Activated T-cell treated with anti-CD3 and anti-CD28 coated beads, Interleukin-2, amount 50 U/mL, for 48 hours (primary cell): ENCODE measurements around the gene GZF1.
A peak's percentile ranks its signal among the peaks of the same experiment; 100 is the strongest.
"Not testable (repeated sequence)": the region's sequence is repeated elsewhere in the genome, so short reads cannot be mapped to it uniquely, and the experiment has no call there.

Source experiments
- DNase-seq, 2 experiments: peaks; one replicate each; pipeline ENCODE4 v3.0.0-alpha.2; 2020

The GZF1 gene

DNA sequence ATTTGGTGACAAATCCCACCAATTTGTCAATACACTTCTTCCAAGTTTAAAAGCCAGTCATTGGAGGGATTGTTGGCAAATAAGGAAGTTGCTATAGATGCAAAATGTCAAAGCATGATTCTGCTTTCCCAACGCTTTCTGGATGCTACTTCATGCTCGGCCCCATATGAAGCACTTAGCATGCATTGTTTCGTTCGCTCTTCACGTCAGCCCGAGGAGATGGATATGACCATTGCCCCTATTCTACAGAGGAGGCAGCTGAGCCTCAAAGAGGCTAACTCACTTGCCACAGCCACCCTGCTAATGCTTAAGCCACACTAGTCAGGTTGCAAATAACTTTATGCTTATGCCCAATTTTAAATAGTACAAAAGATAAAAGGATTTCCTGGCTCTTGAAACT, 14.2 kb upstream of the GZF1 start:
- DNase-seq: no peak

DNA sequence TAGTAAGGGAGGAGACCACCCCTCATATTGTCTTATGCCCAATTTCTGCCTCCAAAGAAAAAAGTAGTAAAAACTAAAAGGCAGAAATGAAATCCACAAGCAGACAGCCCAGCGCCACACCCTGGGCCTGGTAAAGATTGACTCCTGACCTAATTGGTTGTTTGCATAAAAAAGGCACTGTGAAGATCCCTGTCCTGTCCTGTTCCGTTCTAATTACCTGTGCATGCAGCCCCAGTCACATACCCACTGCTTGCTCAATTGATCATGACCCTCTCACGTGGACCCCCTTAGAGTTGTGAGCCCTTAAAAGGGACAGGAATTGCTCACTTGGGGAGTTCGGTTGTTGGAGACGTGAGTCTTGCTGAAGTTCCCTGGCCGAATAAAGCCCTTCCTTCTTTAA, 13.5 kb upstream of the GZF1 start:
- DNase-seq: not testable (repeated sequence)

DNA sequence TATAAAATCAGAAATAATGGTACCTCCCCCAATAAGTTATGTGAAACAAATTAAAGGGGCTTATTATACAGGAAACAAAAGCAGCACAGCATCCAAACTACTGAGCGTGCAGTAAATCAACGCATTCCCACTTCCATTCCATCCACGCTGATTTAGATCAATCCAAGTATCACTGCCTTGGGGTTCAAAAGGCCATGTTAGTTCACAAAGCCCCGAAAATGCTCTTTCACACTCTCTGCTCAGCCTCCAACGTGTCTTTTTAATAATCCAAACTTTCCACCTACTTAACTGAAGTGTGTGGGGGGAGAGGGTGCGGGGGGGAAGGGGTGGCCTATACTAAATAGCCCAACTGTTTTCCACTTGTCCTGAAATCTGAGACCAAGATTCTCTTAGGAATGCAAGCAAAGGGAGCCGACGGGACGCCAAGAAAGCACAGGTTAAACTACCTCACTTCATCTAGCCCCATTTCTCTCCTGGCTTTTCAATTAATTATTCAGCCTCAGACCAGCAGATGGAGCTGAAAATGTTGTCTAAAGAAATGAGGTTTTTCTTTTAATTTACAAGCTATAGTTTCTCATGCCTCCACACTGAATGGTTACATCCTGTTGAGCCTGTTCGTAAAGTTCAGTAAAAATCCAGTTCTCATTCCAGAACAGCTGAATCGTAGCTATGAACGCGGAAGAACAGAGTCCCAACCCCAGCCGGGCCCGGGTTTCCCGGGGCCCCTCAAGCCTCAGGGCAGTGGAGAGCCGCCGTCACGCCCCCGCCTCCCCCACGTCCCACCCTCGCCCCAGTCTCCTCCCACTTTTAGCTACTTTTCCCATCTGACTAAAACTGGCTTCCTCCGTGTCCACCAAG, 12.4 kb upstream of the GZF1 start:
- peak in 1 of 2 experiments; percentile 38 for DNase-seq

DNA sequence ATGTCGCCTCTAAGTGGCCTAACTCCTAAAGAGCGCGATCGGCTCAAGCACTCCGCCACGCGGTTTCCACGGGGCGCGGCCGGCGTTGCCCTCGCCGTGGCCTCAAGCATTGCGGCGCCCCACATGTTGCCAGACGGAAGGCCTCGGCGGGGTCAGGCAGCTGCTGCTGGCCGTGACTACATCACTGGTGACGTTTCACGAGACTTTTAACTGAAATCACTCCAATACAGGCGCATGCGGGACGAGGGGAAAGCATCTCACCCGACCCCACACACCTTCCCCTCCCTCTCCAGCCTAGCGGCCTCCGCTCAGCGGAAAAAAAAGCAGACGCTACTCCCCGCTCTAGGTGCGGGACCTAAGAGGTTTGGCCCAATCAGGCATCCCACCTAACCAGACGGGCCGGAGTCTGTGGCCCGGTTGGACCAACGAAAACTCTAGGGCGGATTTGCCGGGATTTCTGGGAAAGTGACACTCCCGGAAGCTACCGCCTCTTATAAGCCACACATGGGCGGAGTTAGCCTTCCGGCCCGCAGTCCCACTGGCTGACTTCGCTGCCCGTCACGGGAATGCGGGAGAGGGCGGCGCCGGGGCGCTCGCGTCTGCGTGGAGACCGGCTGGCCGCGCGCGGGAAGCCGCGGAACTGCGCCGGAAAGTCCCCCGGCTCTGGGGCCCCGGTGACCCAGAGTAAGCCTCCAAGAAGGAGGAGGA, 11.6 kb upstream of the GZF1 start, which contains the start of gene NXT1:
NXT1 (plus strand) TSS at position 596 of the 708 bp plus-strand sequence. CDS start 3,251 bp downstream, outside the sequence.
- peak; percentile 98 to 99 for DNase-seq

DNA sequence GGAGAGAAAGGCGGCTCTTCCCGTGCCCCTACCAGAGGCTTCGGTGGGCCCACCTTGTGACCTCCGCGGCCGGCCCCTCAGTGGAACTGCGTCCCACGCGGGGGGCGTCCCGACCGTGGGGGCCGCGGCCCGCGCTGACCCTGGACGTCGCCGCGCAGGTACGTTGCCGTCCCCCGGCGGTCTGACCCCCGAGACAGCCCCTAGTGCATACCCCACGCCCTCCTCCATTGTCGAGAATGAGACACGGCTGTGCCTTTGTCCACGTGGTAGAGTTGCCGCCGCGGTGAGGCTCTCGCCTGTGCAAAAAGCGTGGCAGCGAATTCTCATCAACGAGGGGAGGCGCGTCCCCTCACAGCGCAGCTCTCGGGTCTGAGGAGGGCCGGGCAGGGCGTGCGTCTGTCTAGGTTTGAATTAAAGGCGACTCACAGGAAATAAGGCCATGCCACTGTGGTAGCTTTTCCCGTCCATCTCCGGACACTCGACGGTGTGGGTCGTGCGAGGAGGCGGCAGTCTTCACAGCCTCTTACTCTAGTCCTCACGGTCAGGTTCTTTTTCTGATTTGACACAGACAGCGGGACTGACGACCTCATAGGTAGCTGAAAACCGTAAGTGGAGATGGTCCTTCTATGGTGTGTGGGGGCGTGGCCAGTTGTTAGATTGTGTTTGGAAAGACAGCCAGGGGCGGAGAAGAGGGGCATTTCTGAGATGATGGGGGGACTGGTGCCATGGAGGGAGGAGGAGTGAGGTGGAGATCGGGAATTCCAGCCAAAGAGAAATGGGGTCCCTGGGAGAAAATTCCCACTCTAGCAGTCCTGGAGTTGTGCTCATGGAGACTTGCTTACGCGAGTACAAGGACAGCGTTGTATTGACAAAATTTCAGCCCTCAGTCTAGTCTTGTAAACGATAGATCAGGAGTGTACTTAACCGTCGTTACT, 10.8 kb upstream of the GZF1 start:
- DNase-seq: peak; percentile 73 to 74

DNA sequence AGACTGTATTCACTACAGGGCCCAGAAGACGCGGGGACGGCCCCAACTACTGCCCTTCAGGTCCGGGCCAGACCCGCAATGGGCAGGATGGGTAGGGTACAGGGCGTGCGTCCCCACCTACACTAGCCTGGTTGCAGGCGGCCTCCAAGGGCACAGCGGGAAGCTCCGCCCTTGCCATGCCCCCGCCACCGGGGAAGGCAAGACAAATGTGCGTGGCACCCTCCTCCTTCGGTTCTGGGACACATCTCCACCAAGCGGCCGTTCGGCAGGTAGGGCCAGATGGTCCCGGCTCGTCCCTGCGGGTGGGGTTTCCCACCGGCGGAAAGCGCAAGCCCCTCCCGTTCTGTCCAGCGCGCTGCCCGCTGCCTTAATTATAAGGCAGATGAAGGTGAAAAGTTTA, 5.8 kb upstream of the GZF1 start:
- no peak for DNase-seq

DNA sequence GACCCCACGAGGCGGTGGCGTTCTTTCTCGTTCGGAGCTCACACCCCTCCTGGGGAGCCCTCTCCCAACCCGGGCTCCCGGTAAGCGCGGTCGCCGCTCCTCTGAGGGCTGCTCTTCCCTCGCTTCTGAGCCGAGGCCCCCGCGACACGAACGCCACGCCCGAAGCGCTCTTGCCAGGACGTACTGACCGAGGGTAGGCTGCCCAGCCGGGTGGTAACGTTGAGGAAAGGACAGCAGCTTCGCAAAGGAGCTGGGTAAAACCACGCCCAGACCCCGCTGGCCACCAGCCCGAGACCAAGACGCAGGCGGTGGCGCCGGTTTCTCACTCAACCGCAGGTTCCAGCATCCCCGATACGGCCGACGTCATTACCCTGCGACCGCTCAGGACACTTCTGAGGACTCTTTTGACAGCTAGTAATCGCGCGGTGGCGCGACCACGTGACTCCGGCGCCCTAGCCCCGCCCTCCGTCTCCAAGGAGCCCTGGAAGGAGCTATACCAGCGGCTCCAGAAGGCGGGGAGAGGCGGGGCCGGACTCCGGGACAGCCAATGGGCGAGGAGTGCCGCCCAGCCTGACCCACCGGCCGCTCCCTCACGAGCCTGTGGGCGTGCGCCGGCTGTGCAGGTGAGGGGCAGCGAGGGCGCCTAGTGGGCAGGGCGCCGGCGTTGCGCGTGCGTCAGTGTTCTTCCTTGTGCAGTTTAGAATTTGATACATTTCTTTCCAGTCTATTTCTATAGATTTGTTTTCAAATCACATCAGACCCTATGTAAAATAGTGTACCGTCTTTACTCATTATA, 4.0 kb upstream of the GZF1 start:
- peak; percentile 100 for DNase-seq

DNA sequence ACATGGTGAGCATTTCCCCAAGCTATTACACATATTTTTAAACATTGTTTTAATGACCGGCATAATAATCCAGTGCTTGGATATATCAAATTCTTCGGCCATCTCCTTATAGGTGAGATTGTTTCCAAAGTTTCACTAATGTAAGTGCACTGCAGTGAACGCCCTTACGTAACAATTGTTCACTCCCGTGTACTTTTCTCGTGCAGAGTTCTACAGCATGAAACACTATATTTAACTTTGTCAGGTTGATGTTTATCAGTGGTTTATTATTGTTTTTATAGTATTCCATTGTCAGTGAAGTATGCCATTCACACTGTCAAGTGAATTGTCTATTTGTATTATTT, 3.4 kb upstream of the GZF1 start:
- DNase-seq: no peak

DNA sequence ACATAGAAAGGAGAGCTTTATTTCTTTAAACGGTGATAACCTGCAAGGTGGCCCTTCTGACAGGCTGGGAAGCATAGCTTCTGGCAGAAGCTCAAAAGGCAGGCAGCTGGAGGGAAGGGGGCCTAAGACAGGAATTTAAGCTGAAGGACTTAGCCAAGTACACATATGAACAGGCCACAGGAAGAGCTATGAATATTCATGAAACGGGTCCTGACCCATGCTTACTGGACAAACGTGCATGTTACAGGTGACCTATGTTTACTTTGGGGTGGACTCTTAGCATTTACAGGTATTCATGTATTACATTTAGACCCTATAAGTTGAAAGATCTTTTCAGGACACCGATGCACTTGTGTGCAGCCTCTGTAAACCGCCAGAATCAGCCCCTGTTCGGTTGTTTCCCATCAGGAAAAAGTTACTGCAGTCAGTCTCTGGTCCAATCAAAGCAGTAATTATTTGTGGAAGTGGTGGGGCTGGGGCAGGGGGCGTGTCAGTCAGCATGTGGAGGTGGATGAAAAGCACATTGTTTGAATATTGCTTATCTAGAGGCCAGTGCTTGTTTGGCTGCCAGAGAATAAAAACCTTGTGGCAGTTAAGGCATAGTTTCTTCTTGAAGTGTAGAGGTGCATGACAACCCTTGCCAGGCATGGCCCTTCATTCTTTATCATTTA, 2.9 kb upstream of the GZF1 start:
- no peak for DNase-seq

DNA sequence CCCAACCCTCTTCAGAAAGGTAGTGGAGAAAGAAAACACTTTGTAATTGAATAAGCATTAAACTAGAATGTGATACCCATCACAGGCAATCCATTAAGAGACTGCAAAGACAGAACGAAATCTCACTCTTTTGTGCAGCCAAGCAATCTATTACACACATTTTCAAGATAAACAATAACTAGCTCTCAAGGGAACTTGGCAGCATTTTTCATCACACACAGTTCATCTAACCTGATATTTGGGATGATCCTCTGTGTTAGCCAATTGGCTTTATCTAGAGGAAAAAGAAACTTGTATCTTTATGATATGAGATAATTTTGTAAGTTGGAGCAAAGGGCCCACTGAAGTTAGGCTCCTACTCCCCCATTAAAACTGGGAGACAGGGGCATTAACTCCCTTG, 1.5 kb upstream of the GZF1 start:
- no peak for DNase-seq

DNA sequence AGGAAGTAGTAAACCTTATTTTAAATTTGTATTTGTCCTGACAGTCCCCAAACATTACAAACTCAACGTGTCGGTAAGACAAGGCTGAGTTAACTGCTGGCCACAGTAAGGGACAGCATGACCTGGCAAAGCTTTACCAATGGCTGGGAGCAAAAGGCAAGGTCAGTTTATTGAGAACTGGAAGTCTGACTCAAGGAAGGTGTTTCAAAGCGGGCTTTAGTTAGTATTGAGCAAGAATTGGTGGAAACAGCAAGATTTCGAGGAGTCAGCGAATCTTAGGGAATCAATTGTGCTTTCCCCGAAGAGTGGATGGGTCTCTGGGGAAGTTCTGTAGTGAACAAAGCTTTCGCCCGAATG, 885 bp upstream of the GZF1 start:
- DNase-seq: peak in 1 of 2 experiments; percentile 31

DNA sequence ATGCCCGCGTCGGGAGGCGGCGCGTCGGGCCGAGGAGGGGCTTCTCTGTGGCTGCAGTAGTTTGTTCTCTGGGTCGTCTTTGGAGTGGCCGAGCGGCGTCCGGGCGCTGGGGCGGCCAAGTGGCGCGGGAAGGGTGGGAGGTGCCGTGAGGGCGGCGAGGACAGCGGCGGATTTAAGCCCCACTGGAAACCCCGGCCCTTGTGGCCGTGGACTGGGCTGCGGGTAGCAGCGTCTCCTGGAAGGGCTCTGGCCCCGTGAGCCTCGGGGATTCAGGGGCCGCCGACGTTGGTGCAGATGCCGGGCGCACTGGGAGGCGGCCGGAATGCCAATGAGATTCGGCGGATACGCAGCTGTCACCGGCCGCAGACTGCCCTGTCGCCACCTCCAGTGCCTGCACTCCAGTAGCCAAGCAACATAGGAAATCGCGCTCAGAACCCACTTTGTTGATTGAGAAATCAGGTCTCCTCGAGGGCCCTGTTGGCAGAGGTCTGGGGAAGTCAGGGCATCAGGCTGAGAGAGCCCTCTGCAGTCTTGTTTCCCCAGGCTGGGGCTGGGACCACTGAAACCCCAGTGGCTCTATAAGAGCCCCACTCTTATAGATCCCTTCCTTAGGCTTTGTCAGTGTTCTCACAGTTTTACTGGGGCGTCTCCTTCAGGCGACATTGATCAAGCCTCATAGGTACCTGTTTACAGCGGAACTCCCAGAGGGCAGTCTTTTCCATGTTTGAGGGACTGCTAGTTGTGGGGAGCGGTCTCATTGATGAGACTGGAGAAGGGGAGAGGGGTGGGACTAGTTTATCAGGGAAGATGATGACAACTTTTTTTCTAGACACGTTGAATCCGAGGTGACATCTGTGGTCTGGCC, 642 bp downstream of the GZF1 start:
- DNase-seq: peak; percentile 41 to 49

DNA sequence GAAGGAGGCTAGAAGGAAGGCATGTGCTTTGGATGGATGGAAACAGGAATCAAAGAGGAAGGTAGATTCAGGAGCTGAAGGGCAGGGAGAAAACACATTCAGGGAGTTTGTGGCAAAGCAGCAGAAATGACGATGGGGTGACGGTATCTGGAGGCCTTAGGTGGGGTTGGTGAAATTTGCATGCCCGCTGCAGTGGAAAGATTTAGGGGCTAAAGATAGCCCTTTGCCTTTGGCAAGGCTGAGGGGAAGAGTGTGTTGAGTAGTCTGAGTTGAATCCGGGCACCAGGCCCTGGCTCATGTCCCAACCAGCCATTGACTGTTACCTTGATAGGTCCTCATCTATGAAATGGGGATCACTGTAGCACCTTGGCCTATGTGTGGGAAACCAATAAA, 1.3 kb downstream of the GZF1 start:
- no peak for DNase-seq

DNA sequence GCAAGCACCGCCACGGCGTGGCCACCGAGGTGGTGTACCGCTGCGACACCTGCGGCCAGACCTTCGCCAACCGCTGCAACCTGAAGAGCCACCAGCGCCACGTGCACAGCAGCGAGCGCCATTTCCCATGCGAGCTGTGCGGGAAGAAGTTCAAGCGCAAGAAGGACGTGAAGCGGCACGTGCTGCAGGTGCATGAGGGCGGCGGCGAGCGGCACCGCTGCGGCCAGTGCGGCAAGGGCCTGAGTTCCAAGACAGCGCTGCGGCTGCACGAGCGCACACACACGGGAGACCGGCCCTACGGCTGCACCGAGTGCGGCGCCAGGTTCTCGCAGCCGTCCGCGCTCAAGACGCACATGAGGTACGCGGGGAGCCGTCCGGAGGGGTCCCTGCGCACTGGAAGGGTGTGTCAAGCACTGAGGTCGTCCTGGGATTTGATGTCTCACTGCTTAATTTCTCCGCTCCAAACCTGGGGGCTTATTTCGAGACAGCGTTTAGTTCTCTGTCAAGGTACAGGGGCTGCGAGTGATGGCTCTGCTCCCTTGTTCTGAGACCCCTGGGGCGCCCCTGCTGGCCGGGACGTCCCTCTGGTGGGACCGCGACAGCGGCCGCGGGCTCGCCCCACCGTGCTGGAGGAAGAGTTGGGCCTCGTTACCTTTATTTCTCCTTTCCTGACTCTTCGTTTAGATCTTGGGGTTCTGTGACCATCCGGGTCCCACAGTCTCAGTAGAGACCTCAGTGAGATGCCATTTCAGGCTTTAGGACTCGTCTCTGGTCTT, 3.6 kb downstream of the GZF1 start:
- no peak for DNase-seq

DNA sequence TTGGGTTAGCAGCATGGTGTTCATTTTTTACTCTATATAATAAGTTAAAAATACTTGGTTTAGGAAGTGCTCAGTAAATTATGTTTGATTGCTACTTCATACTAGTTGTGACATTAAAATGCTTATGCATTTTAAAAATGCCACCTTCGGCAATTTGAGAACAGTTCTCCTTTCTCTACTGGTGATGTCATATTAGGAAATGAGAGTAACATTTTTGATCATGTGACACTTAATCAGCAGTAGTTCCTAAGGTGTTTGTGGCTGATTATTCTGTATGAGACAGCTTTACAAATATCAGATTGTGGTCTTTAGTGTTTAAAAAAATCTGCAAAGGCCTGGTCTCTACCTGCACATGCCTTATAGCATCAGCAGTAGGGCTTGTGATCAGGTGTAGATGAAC, 4.4 kb downstream of the GZF1 start:
- DNase-seq: no peak

DNA sequence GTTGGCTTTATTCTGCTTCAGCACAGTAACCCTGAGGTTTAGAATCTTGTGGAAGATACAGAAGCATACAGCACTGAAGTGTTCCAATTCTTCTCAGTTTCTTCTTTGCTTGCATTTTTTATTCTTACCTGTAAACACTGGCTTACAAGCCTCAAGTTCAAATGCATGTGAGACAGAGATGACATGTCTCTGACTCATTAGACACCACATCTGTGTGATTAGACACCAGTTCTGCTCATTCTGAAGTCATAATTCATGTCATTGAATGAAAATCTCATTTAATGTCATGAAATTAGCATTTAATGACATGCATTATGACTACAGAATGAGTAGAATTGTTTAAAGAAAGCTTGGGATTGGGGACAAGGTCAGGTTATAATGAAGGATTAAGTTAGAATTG, 5.8 kb downstream of the GZF1 start:
- no peak for DNase-seq

DNA sequence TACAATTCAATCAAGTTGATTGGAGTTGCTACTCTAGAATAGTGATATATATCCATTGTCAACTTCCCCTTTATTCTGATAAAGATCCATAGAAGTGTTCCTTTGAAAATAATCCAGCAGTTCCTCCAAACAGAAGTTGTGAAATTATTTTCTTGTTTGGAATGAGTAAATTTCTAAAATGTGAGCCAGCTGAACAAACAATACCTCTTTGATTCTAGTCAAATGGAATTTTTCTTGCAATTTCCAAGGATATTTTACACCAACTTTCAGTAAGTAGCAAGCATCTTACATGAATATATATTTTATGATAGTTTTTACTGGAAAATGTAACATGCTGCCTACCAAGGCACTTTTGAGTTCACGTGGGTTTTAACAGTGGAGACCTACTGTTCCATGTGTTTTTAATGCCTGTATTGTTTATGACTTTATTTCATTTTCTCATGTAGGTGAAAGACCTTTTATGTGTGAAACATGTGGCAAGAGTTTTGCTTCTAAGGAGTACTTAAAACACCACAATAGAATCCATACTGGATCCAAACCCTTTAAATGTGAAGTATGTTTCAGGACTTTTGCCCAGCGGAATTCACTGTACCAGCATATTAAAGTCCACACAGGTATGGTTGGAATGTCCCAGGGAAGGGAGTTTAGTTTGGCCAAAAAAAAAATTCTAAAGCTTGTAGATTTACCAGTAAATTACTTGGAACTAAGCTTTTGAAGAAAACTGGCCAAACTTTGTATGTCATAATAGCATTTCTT, 6.5 kb downstream of the GZF1 start:
- no peak for DNase-seq

DNA sequence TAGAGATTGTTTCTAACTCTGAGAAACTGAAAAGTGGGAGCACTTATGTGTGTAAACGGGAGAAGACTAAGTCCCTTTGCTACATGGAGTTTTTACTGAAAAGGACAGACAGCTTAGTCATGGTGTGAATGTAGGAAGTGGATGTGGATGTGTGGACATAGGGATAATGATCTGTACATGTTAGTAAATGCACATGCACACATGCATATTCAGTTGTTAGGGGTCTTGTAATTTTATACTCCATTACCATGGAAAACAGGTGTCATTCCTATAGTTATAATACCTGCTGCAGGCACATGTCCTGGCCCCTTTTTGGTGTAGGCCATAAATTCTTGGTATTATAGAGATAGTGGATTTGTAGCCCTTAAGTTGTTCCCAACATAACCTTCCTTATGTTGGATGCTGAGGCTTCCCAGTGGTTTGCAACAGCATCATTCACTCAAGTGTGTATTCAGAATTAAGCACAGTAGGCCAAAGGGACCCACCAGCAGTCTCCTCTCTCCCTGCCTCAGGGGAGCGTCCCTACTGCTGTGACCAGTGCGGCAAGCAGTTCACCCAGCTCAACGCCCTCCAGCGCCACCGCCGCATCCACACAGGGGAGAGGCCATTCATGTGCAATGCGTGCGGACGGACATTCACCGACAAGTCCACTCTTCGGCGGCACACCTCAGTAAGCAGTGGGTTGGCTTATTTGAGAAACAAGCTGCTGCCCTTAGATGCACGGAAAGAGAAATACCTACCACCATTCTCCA, 7.3 kb downstream of the GZF1 start:
- no peak for DNase-seq

DNA sequence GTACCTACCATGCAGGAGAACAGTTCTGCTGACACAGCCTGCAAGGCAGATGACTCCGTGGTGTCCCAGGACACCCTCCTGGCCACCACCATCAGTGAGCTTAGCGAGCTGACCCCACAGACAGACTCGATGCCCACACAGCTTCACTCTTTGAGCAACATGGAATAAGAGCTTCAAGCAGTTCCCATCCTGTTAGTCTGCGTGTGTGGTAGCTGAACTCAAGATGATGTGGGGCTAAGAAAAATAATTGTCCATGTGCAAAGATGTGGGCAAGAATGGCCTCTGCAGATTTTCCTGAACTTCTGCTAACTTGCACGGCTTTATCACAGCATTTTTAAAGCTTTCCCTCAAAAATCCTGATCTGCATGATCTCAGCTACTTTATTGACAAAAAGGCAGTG, 8.3 kb downstream of the GZF1 start:
- no peak for DNase-seq
